Ectodermal cell (in vitro differentiated cells): ENCODE measurements around the gene SEMA6B.

Experiments
- H3K27ac ChIP-seq: 2 replicates; pipeline ENCODE4 v1.7.0; 2013; ENCODE audit warnings: mild to moderate bottlenecking, low read depth, low read length; ENCODE audit not compliant: insufficient read depth, poor library complexity, severe bottlenecking
- H3K27me3 ChIP-seq: 2 replicates; pipeline ENCODE4 v1.7.0; 2013; ENCODE audit warnings: mild to moderate bottlenecking, low read length; ENCODE audit not compliant: insufficient read depth, control insufficient read depth, poor library complexity, severe bottlenecking
- H3K36me3 ChIP-seq: one replicate; pipeline ENCODE4 v1.7.0; 2013; ENCODE audit warnings: low read length; ENCODE audit not compliant: control insufficient read depth, insufficient read depth
- H3K4me1 ChIP-seq: one replicate; pipeline ENCODE4 v1.7.0; 2013; ENCODE audit warnings: low read length; ENCODE audit not compliant: control insufficient read depth, insufficient read depth
- H3K4me3 ChIP-seq: 2 replicates; pipeline ENCODE4 v1.7.0; 2013; ENCODE audit warnings: low read depth, low read length, control low read depth; ENCODE audit not compliant: insufficient read depth
- H3K9me3 ChIP-seq: 2 replicates; pipeline ENCODE4 v1.7.0; 2013; ENCODE audit warnings: mild to moderate bottlenecking, low read length, moderate library complexity; ENCODE audit not compliant: control insufficient read depth
- WGBS, 2 experiments: methylation state at CpG; one replicate each; pipeline ENCODE4 v1.1.7; 2013; ENCODE audit warnings: missing lambda C conversion rate in 2 of 2; 5-methylcytosine and 5-hydroxymethylcytosine counted together

Gene SEMA6B

GRCh38 chr19:4523306-4524110 is 36.0 kb downstream of the SEMA6B start:
- Histone ChIP-seq H3K9me3 (no peaks in the 10 kb centered on the region), H3K4me3 (no peak overlapping the region), H3K27me3 (no peaks in the 10 kb centered on the region), H3K36me3 (no peaks in the 10 kb centered on the region), H3K4me1 (no peaks in the 10 kb centered on the region), H3K27ac (no peak overlapping the region)
- WGBS, 2 experiments: 79 to 80% methylated on average over 53 of the region's 53 CpGs

- H3K4me1 ChIP-seq: no peaks in the 10 kb centered on the region
- no peak overlapping the region for H3K27ac ChIP-seq
- no peaks in the 10 kb centered on the region for H3K36me3 ChIP-seq
- no peaks in the 10 kb centered on the region for H3K9me3 ChIP-seq
- no peaks in the 10 kb centered on the region for H3K27me3 ChIP-seq
- no peak overlapping the region for H3K4me3 ChIP-seq
- 92% methylated on average over 15 of the region's 15 CpGs for WGBS, 2 experiments
Observed at GRCh38 chr19:4522291-4523002, 37.0 kb downstream of the SEMA6B start.

- no peak overlapping the region for H3K27ac ChIP-seq
- no peaks in the 10 kb centered on the region for H3K36me3 ChIP-seq
- H3K9me3 ChIP-seq: no peaks in the 10 kb centered on the region
- no peak overlapping the region for H3K4me3 ChIP-seq
- H3K4me1 ChIP-seq: no peaks in the 10 kb centered on the region
- H3K27me3 ChIP-seq: no peaks in the 10 kb centered on the region
- WGBS, 2 experiments: 84 to 88% methylated on average over 5 of the region's 5 CpGs
Observed at GRCh38 chr19:4521888-4522242, 37.6 kb downstream of the SEMA6B start.

DNA sequence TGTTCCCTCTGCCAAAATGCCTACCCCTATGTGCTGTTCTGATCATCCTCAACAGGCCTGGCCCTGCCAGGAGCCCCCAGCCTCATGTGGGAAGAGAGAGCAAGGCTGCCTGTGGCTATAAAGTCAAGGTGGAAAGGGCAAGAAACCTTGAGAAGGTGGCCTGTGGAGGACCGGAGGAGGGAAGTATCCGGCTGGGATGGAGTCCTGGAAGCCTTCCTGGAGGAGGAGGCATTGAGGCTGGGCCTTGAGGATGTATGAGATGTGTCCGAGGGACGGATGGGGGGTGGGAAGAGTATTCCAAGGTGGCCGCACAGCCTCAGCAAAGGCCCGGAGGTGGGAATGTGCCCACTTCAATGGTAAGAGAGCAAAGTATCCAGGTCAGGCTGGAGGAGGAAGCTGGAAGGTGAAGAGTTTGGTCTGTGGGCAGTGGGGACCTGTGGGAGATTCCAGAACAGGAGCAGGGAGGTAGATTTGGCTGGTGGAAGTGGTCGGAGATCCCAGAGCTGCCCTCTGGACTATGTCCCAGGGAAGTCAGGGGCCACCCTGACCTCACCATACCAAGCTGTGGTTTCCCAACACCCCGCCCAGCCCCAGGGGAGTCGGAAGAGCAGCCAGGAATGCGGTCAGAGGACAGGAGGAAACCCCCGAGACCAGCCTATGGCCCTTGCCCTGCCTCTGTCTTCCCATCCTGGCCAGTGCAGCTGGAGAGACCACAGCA is 38.2 kb downstream of the SEMA6B start:
- Histone ChIP-seq H3K9me3 (no peaks in the 10 kb centered on the region), H3K27ac (no peak overlapping the region), H3K4me1 (peaks cover 4% of the 10 kb centered on the region), H3K27me3 (no peaks in the 10 kb centered on the region), H3K4me3 (no peak overlapping the region), H3K36me3 (no peaks in the 10 kb centered on the region)
- 89% methylated on average over 11 of the region's 11 CpGs for WGBS, 2 experiments

DNA sequence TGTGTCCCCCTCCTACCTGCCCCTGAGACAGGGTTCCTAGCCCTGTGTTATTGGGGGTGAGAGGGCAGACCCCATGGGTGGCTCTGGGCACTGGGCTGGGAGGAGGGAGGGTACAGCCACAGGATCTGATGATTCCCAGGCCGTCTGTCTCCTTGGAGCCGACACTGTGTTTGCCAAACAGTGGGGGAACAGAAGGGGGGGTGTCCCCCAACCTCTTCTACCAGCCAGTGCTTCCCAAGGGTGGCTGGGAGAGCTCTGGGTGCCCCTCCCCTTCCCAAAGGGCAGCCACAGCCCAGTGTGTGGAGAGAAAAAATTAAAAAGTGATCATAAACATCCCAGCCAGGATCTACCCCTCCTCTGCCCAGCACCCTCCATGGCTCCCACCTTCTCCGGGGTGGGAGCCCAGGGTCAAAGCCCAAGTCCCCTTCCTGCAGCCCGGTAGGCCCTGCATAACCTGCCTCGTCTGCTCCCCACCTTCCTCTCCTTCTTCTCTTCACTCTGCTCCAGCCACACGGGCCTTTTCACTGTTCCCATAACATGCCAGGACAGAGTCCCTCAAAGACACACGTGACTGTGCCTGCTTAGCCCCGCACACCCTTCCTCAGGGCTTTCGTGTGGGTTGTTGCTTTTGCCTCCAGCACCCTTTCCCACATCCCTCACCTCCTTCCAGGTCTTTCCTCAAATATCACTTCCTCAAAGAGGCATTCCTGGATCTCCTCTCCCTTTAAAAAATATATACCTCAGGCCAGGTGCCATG is 39.8 kb downstream of the SEMA6B start:
- no peaks in the 10 kb centered on the region for H3K27me3 ChIP-seq
- peaks cover 5% of the 10 kb centered on the region for H3K4me1 ChIP-seq
- no peaks in the 10 kb centered on the region for H3K36me3 ChIP-seq
- H3K9me3 ChIP-seq: no peaks in the 10 kb centered on the region
- no peak overlapping the region for H3K27ac ChIP-seq
- H3K4me3 ChIP-seq: no peak overlapping the region
- WGBS, 2 experiments: 87 to 88% methylated on average over 9 of the region's 9 CpGs

DNA sequence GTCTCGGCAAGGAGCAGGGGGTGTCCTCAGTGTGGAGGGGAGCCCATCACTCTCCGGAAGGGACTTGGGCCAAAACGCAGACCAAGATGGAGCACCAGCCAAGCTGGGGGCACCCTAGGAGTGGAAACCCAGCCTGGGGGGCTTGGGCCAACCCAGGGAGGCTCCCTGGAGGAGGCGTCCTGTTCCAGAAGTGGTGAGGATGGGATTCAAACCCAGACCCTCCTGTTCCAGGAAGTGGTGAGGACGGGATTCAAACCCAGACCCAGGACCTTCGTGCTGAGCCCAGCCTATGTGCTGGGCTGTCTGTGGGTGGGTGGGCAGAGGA is 40.4 kb downstream of the SEMA6B start:
- 93 to 96% methylated on average over 6 of the region's 6 CpGs for WGBS, 2 experiments
- Histone ChIP-seq H3K27me3 (no peaks in the 10 kb centered on the region), H3K4me3 (no peak overlapping the region), H3K9me3 (no peaks in the 10 kb centered on the region), H3K27ac (no peak overlapping the region), H3K4me1 (peaks cover 5% of the 10 kb centered on the region), H3K36me3 (no peaks in the 10 kb centered on the region)

DNA sequence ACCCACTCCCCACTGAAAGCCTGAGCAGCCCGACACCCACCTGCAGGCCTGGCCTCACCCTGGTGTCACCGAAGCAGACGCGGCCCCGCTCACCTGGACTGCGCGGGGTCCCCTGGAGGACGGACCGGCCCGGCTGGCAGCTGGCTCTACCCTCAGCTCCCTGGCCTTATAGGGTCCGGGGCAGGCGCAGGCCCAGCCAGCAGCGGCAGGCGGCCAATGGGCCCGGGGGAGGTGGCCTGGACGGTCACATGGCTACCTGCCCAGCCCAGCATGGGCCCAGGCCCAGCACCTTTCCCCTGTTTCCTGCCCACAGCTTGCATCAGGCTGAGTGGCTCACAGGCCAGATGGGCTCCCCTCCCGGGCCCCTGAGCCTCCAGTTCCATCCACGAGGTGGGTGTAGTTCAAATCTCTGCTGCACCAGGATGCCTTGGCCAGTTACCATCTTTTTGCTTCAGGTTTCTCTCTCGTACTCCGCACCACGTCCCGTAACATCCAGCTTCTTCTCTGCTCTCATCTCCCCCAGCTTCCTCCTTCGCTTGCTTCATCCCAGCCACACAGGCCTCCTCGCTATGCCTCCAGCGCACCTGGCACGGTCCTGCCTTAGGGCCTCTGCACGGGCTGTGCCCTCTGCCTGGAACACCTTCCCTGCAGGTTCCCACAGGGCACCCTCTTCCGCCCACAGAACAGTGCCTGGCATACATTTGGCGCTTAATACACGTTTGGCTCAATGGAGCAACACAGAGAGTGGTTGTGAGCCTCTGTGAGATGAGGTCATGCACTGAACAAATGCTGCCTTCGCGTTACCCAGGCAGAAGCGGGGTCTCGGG is 40.9 kb downstream of the SEMA6B start, which contains the start of gene PLIN4:
PLIN4 (minus strand) TSS at position 142 of the 827 bp plus-strand sequence. CDS start 214 bp downstream, outside the sequence.
- Histone ChIP-seq H3K4me3 (no peak within 1 kb of the TSS), H3K9me3 (no peaks in the 10 kb centered on the region), H3K27ac (no peak within 1 kb of the TSS), H3K4me1 (peaks cover 5% of the 10 kb centered on the region), H3K27me3 (no peaks in the 10 kb centered on the region), H3K36me3 (no peaks in the 10 kb centered on the region)
- WGBS, 2 experiments: 89 to 90% methylated on average over 34 of the region's 34 CpGs

GRCh38 chr19:4517451-4518057 is 41.9 kb downstream of the SEMA6B start:
- H3K9me3 ChIP-seq: no peaks in the 10 kb centered on the region
- WGBS, 2 experiments: 88 to 92% methylated on average over 24 of the region's 24 CpGs
- H3K27me3 ChIP-seq: no peaks in the 10 kb centered on the region
- no peak overlapping the region for H3K27ac ChIP-seq
- no peak overlapping the region for H3K4me3 ChIP-seq
- no peaks in the 10 kb centered on the region for H3K36me3 ChIP-seq
- peaks cover 5% of the 10 kb centered on the region for H3K4me1 ChIP-seq

DNA sequence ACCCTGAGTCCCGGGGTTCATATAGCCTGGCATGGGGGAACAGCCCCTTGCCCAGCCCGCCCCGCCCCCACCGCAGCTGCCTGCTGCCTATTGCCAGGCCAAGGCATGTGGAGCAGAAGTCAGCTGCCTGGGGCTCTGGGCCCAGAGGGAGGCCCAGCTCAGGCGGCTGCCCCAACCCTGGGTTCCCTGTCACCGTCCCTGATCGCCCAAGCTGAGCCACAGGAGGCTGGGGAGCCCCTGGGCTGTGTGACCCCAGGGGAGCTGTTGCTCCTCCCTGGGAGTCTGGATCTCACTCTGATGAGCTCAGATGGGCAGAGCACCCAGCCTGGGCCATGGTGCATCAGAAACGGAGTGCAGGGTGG is 42.6 kb downstream of the SEMA6B start:
- no peak overlapping the region for H3K4me3 ChIP-seq
- H3K9me3 ChIP-seq: no peaks in the 10 kb centered on the region
- no peaks in the 10 kb centered on the region for H3K36me3 ChIP-seq
- WGBS, 2 experiments: 73 to 79% methylated on average over 8 of the region's 8 CpGs
- no peaks in the 10 kb centered on the region for H3K27me3 ChIP-seq
- H3K27ac ChIP-seq: no peak overlapping the region
- H3K4me1 ChIP-seq: peaks cover 5% of the 10 kb centered on the region
